Activated CD8-positive, alpha-beta T cell treated with anti-CD3 and anti-CD28 coated beads for 36 hours (primary cell): ENCODE data around the gene SPTB. TPM values are rescaled to one million over a fixed set of nuclear protein-coding genes. Genes with fewer than 3 reads are reported as not detected.
A peak's percentile ranks its signal among the peaks of the same experiment; 100 is the strongest.

Experiments used
- ATAC-seq: fragments of 200-7000 bp; cut with Tn5 transposase; one replicate; pipeline ENCODE4 v1.10.0; 2021; ENCODE audit warnings: mild to moderate bottlenecking, moderate library complexity
- CTCF ChIA-PET: fragments of 350-600 bp; sonication (Branson Sonifier 250); formaldehyde crosslinking; loops from one replicate; lab custom pipeline; 2021; ENCODE audit warnings: antibody characterized with exemption; lab: Charles Lee
- POLR2A ChIA-PET: fragments of 350-600 bp; sonication (Branson Sonifier 250); formaldehyde crosslinking; loops from one replicate; lab custom pipeline; 2021; ENCODE audit warnings: antibody characterized with exemption; lab: Charles Lee
- DNase-seq: peaks from one replicate; pipeline ENCODE4 v3.0.0-alpha.2; 2020
- H3K27ac Mint-ChIP-seq: one replicate; pipeline ENCODE4 v1.8.0; 2021; ENCODE audit warnings: mild to moderate bottlenecking, mixed read lengths
- H3K27me3 Mint-ChIP-seq: one replicate; pipeline ENCODE4 v1.8.0; 2021; ENCODE audit warnings: mixed read lengths
- H3K36me3 Mint-ChIP-seq: one replicate; pipeline ENCODE4 v1.8.0; 2021; ENCODE audit warnings: low read depth, mixed read lengths
- H3K4me1 Mint-ChIP-seq: one replicate; pipeline ENCODE4 v1.8.0; 2021; ENCODE audit warnings: low read depth, mixed read lengths
- H3K4me3 Mint-ChIP-seq: one replicate; pipeline ENCODE4 v1.8.0; 2021; ENCODE audit warnings: mild to moderate bottlenecking, moderate library complexity, mixed read lengths
- H3K9me3 Mint-ChIP-seq: one replicate; pipeline ENCODE4 v1.8.0; 2021; ENCODE audit warnings: mixed read lengths
- intact Hi-C: fragments of 100-400 bp; cut with micrococcal nuclease; formaldehyde crosslinking; loops from one replicate; pipeline ENCODE4 v1.10.0; 2022
- total RNA-seq, 2 experiments: library from RNA; stranded (reverse); gene quantifications; one replicate each; pipeline ENCODE4 v1.2.3, GENCODE V29; 2021
- TF ChIP-seq, protein P1 (sequence below): fragments of 200-600 bp; IDR thresholded peaks from one replicate; pipeline ENCODE4 v1.8.0; 2022; ENCODE audit warnings: antibody characterized with exemption, mild to moderate bottlenecking

SPTB gene
- total RNA-seq, 2 experiments from 2014 or later, result 0.07 to 0.27 TPM

GRCh38 chr14:64767215-64767964 is 112.3 kb downstream of the SPTB start:
- ATAC-seq (no peak), DNase-seq (no peak)
- CTCF ChIA-PET, result interaction anchor here (0.9 to 1.7 kb wide), 5 partner anchors 33 to 423 kb away, joined by 3 to 8 read pairs (median 4); no protein-coding TSS in a partner anchor
- Mint-ChIP-seq H3K4me1 (peaks cover 11% of the 10 kb centered on the region), H3K9me3 (no peaks in the 10 kb centered on the region), H3K27ac (no peak overlapping the region), H3K36me3 (no peaks in the 10 kb centered on the region), H3K27me3 (no peaks in the 10 kb centered on the region), H3K4me3 (no peak overlapping the region)
- POLR2A ChIA-PET, result interaction anchor here (0.6 kb wide), 1 partner anchor 102 kb away, joined by 3 read pairs; no protein-coding TSS in a partner anchor
- TF ChIP-seq, protein P1, sequence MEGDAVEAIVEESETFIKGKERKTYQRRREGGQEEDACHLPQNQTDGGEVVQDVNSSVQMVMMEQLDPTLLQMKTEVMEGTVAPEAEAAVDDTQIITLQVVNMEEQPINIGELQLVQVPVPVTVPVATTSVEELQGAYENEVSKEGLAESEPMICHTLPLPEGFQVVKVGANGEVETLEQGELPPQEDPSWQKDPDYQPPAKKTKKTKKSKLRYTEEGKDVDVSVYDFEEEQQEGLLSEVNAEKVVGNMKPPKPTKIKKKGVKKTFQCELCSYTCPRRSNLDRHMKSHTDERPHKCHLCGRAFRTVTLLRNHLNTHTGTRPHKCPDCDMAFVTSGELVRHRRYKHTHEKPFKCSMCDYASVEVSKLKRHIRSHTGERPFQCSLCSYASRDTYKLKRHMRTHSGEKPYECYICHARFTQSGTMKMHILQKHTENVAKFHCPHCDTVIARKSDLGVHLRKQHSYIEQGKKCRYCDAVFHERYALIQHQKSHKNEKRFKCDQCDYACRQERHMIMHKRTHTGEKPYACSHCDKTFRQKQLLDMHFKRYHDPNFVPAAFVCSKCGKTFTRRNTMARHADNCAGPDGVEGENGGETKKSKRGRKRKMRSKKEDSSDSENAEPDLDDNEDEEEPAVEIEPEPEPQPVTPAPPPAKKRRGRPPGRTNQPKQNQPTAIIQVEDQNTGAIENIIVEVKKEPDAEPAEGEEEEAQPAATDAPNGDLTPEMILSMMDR, result no peak
- intact Hi-C loops, result no loop called here

GRCh38 chr14:64766430-64767151 is 113.1 kb downstream of the SPTB start:
- CTCF ChIA-PET, result interaction anchor here (0.9 to 2.3 kb wide), 2 partner anchors 57 to 423 kb away, joined by 3 to 6 read pairs; no protein-coding TSS in a partner anchor
- intact Hi-C loops, result no loop called here
- Mint-ChIP-seq H3K36me3 (no peaks in the 10 kb centered on the region), H3K9me3 (no peaks in the 10 kb centered on the region), H3K4me3 (no peak overlapping the region), H3K27ac (no peak overlapping the region), H3K27me3 (no peaks in the 10 kb centered on the region), H3K4me1 (peaks cover 11% of the 10 kb centered on the region)
- POLR2A ChIA-PET, result interaction anchor here (0.6 kb wide), 1 partner anchor 103 kb away, joined by 3 read pairs; no protein-coding TSS in a partner anchor
- DNase-seq, result no peak
- TF ChIP-seq, protein P1, result no peak
- ATAC-seq, result no peak

DNA sequence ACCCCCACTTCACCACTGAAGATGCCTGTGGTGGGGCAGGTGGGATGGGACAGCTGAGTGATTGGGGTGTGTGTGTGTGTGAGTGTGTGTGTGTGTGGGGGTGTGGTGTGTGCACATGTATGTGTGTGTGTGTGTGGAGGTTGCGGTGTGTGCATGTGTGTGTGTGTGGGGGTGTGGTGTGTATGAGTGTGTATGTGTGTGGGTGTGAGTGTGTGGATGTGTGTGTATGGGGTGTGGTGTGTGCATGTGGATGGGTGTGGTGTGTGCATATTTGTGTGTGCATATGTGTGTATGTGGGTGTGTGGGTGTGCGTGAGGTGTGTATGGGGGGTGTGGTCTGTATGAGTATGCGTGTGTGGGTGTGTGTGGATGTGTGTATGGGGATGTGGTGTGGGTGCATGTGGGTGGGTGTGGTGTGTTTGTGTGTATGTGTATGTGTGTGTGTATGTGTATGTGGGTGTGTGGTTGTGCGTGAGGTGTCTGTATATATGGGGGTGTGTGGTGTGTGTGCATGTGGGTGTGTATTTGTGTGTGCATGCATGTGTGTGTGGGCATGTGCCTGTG is 113.9 kb downstream of the SPTB start:
- intact Hi-C loops, result no loop called here

GRCh38 chr14:64764641-64765520 is 114.8 kb downstream of the SPTB start:
- Mint-ChIP-seq H3K9me3 (no peaks in the 10 kb centered on the region), H3K4me1 (peaks cover 7% of the 10 kb centered on the region), H3K4me3 (peak overlapping the region; percentile 51), H3K27ac (no peak overlapping the region), H3K27me3 (peaks cover 7% of the 10 kb centered on the region), H3K36me3 (no peaks in the 10 kb centered on the region)
- DNase-seq (peak; percentile 71), ATAC-seq (peak; percentile 93)
- ChIA-PET CTCF (interaction anchor here (0.6 to 2.3 kb wide), 28 partner anchors 8 to 423 kb away, joined by 3 to 26 read pairs (median 3); no protein-coding TSS in a partner anchor), POLR2A (no interaction called here)
- intact Hi-C loops, result loop anchor here (5.0 kb wide), 2 partner anchors 93 to 127 kb away; no protein-coding TSS in a partner anchor
- TF ChIP-seq, protein P1, result peak; percentile 82

More for the DNA sequence above, 113.9 kb downstream of the SPTB start:
- Mint-ChIP-seq H3K4me1 (peaks cover 7% of the 10 kb centered on the region), H3K4me3 (no peak overlapping the region), H3K27me3 (peaks cover 6% of the 10 kb centered on the region), H3K9me3 (no peaks in the 10 kb centered on the region), H3K27ac (no peak overlapping the region), H3K36me3 (no peaks in the 10 kb centered on the region)
- no peak for DNase-seq
- TF ChIP-seq, protein P1, result no peak
- CTCF ChIA-PET, result interaction anchor here (0.8 to 2.3 kb wide), 14 partner anchors 8 to 424 kb away, joined by 3 to 26 read pairs (median 4); no protein-coding TSS in a partner anchor
- no peak for ATAC-seq
- POLR2A ChIA-PET, result no interaction called here
